GM18873 (cell line): Measurements from ENCODE around the gene TACSTD2.
A peak's percentile ranks its signal among the peaks of the same experiment; 100 is the strongest.
"Not testable (repeated sequence)": the region's sequence is repeated elsewhere in the genome, so short reads cannot be mapped to it uniquely, and the experiment has no call there.

Source experiments
- ATAC-seq: cut with Tn5 transposase; IDR thresholded peaks from one replicate; pipeline ENCODE4 v1.9.1; 2021; ENCODE audit warnings: mild to moderate bottlenecking, moderate library complexity, moderate number of reproducible peaks; ENCODE audit not compliant: unreplicated experiment, low FRiP score

TACSTD2 gene

GRCh38 chr1:58590019-58590418, 13.0 kb upstream of the TACSTD2 start:
- ATAC-seq, result no peak

GRCh38 chr1:58588396-58588795, 11.3 kb upstream of the TACSTD2 start:
- ATAC-seq, result no peak

- no peak for ATAC-seq
Observed at GRCh38 chr1:58587667-58588066, 10.6 kb upstream of the TACSTD2 start.

- no peak for ATAC-seq
Observed at GRCh38 chr1:58586271-58586670, 9.2 kb upstream of the TACSTD2 start.

DNA sequence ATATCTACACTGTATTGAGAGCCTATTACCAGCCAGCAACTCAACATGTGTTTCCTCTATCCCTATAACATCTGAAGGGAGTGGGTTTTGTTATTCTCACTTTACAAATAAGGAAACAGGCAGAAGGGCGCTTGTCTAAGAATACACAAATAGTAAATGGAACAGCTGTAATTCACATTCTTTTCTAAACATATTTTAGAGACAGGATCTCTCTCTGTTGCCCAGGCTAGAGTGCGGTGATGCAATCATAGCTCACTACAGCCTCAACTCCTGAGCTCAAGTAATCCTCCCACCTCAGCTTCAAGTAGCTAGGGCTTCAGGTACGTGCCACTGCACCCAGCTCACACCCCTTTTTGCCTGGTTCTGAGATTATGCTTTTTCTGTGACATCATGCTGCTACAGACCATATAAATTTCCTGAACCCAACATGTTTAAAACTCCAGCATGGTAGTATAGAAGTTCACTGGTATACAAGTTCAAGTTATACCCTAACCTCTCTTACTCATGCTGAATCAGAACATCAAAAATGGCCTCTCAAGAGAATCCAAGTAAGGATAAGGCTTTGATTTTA, 8.6 kb upstream of the TACSTD2 start:
- ATAC-seq, result no peak

- ATAC-seq, result no peak
Observed at GRCh38 chr1:58585166-58585565, 8.1 kb upstream of the TACSTD2 start.

DNA sequence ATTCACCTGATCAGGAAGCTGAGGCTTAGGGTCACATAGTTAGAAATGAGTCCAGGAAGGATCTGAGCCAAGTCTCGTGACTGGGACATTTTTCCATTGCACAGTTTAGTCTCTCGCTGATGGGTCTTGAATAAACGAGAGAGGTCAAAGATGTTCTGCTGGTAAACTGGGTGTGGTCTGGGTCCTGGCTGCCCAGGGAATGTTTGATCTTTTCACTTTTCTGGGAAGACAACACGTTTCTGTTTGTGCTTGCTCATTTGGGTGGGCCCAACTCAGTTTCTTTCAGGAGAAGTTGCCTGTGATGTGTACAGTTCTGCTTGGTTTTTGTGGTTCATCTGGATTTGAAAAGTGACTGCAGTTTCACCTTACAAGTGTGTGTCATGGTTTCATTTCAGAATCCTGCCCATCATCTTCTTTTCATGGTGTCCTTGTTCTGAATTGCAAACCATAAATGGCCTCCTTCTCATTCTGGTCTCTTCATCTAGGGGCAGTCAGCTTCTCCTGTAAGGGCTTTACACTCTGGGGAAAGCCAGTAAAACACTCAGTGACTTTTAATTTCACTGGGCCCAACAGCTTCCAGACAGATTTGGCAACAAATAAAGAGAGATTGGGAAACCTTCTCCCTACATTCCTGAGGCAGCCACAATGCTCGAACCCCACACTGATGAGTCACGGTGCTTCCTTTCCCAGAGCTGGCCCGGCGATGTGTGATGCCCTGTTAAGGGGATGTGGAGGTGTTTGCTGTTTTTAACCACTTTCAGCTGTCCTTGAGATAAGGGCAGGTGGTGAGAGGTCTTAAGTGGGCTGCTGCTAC, 7.2 kb upstream of the TACSTD2 start:
- no peak for ATAC-seq

GRCh38 chr1:58583496-58583895, 6.4 kb upstream of the TACSTD2 start:
- ATAC-seq, result no peak

- not testable (repeated sequence) for ATAC-seq
Observed at GRCh38 chr1:58582143-58582542, 5.1 kb upstream of the TACSTD2 start.

- ATAC-seq, result no peak
Observed at GRCh38 chr1:58581641-58582040, 4.6 kb upstream of the TACSTD2 start.

DNA sequence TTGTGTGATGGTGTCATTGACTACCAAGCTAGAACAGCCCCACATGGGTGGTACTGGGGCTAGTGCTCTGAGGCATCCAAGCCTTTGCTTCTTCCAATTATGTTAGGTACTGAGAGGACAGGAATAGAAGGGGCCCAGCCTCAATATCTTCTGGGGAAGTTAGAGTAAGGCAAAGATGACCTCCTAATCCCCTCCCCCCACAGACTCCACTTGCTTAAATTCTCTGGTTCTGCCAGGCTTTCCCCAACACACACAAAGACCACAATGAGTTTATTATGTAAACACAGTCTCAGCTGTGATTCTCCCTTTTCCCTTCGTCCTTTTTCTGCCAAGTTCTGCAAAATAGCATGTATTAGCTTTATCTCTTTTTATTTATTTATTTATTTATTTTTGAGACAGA, 3.1 kb upstream of the TACSTD2 start:
- no peak for ATAC-seq

GRCh38 chr1:58577654-58578030, 590 bp upstream of the TACSTD2 start:
- no peak for ATAC-seq

DNA sequence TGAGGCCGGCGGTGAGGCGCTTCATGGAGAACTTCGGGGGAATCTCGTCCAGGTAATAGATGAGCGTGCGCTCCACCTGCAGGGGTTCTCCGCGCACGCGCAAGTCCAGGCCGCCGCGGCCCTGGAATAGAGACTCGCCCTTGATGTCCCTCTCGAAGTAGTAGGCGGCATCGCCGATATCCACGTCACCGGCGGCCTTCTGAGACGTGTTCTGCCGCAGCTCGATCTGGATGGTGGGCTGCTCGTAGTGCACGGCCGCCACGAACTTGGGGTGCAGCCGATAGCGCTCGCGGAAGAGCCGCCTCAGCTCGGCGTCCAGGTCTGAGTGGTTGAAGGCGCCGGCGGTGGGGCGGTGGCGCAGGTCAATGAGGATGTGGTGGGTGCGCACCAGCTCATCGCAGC, 726 bp downstream of the TACSTD2 start:
- no peak for ATAC-seq

- ATAC-seq, result no peak
Observed at GRCh38 chr1:58575551-58576324, 1.3 kb downstream of the TACSTD2 start.

DNA sequence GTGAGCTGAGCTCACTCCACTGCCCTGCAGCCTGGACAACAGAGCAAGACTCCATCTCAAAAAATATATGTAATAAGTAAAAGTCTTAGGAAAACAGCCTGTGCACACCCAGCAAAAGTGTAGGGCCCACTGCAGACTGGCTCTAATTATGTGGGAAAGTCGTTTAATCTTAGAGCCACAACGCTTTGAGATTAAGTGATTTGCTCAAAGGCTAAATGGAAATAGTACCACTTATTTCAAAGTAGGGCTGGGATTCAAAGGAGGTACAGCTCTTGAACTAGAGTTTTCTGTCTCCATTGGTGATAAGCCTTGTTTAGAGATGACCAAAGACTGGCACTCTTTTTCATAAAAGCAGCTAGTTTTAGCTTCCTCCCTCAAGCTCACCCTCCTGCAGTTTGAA, 2.2 kb downstream of the TACSTD2 start:
- ATAC-seq, result no peak

GRCh38 chr1:58573705-58574591, 3.1 kb downstream of the TACSTD2 start:
- ATAC-seq, result peak; percentile 99

GRCh38 chr1:58573138-58573537, 3.9 kb downstream of the TACSTD2 start:
- no peak for ATAC-seq

GRCh38 chr1:58572690-58573089, 4.4 kb downstream of the TACSTD2 start:
- no peak for ATAC-seq

GRCh38 chr1:58571616-58572015, 5.4 kb downstream of the TACSTD2 start:
- ATAC-seq, result no peak

- no peak for ATAC-seq
Observed at GRCh38 chr1:58570817-58571216, 6.2 kb downstream of the TACSTD2 start.

- ATAC-seq, result no peak
Observed at GRCh38 chr1:58570094-58570493, 7.0 kb downstream of the TACSTD2 start.
